T-helper 1 cell (primary cell): ENCODE measurements around the gene SYDE2.
"Not testable (repeated sequence)": the region's sequence is repeated elsewhere in the genome, so short reads cannot be mapped to it uniquely, and the experiment has no call there.

Experiments used
- DNase-seq, 5 donors: peaks; one replicate each; pipeline ENCODE4 v3.0.0-alpha.2; 2012 to 2020

Gene SYDE2

DNA sequence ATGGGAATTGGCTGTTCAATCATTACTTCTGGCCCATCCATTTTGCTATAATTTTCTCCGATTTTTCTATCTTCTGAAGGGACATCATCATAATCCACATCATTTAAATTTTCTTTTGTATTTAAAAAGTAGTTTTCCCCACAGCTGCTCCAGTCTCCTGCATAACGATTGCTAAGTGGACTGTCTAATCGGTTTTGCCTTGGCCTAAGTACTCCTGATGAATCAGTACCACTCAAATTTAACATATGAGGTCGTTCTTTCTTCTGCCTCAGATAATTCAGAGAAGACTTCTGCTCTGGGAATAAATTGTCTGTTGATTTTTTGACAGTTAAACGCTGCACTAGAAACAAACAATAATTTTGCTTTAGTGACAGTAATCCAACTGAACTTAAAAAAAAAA lies 41.9 kb downstream of the SYDE2 start:
- DNase-seq: no peak

DNA sequence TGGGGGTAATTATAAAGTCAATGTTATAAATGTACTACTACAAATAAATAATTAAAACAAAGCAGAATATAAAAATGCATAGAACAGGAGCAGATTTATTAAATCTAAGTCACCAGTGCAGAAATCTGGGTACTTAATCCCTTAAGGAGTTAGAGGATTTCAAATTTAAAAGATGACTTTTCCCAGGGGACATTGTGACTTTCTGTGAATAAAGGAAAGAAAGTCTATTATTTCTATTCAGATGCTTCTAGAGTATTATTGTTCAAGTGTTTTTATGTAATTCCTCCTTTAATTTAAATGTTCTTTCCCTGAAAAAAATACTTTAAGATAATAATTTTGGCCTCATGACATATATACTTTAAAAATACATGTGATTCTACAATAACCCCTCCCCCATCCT lies 43.4 kb downstream of the SYDE2 start:
- no peak for DNase-seq

DNA sequence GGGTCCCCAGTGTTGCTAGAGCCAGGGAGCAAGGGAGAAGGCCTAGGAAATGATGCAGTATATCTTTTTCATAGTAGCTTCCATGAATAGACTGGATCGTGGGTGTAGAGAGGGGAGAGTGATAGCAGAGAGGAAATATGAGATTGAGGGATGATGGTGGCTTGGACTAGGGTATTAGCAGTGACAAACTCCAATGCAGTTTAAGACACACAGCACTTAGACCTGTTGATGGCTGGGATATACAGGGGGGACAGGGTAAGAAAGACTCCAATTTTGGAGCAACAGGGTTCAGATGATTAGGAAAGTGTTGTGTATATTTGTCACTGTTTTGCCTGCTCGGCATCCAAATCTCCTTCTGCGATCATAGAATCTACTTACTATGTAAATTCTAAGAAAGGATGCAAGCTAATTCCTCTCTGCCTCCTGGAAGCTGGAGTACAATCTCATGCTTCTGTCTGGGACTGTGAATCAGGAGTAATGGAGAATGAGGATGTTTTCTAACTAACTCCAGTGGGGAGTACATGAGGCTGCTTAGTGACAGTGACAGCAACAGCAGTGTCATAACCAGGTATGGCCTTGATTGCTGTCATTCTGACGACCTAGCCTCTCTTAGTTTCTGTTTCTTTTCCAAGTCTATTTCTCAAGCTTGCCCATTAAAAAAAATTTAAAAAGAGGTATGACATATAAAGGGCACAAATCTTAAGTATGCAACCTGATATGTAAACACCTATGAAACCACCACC lies 47.5 kb downstream of the SYDE2 start:
- peak in 1 of 5 donors; percentile 32 for DNase-seq

DNA sequence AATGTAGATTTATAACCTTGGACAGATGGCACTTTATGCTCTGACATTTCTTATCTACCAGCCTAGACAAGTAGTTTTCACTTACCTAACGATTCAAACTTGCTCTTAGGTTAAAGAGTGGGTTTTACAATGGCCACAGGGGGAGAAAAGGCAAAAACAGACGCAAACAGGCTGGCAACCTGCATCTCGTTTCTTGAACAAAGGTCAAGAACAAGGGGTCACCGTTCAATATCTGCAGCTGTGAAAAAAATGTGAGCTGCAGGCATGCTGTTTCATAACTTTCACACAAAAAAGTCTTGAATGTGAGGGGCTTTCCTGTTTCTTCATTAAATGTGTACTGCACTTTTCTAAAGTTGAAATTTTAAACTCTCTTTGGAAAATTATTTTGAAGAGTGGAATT lies 49.4 kb downstream of the SYDE2 start:
- no peak for DNase-seq

DNA sequence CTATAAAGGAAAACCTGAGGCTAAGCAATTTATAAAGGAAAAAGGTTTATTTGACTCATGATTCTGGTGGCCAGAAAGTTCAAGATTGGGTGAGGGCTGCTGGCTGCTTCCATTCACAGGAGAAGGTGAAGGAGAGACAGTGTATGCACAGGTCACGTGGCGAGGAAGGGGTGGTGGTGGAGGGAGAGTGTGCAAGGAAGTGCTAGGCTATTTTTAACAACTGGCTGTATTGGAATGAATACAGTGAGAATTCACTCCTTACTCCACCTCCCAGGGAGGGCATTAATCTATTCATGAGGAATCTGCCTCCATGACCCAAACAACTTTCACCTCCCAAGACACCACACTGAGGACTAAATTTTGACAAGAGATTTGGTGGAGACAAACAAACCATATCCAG lies 51.0 kb downstream of the SYDE2 start:
- no peak for DNase-seq

DNA sequence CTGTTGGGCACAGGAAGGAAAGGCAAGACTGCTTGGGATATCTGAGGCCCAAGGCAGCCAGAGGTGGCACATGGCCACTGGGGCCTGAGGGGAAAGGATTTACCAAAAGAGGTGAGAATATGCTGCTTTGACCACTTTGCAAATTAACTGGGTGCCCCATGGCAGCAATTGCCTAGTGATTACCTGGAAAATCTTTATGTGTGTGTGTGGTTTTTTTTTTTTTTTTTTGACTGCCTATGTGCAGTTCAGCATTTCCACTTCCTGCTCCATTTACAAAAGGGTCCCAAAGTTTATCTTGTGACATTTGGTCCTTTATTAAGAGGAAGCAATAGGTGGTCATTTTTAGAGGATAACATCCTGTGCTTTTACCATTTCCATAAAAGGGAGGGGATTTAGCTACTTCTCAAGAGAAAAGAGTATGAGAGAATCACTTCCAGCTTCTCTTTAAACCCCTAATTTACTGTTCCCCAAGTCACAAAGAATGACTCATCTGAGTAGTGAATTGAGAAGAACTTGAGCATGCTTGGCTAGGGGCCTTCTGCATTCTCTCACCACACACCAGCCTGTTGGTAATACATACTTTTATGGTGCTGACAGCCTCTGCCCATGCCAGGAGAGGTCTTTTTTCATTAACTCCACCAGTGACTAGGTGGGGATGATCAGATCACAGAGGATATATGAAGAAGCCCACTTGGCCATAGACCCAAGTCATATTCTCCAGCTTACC lies 52.1 kb downstream of the SYDE2 start:
- peak in 1 of 5 donors; percentile 78 for DNase-seq

DNA sequence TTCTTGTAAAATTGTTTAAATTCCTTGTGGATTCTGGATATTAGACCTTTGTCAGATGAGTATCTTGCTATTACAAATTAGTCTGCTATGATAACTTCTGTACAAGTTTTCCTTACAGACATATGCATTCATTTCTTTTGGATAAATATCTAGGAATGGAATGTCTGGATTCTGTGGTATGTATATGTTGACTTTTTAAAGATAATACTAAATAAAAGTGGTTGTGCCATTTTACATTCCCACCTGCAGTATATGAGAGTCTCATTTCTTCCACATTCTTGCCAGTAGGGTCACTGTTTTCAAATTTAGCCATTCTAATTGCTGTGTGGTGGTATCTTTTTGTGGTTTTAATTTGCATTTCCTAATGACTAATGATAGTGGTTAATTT lies 53.9 kb downstream of the SYDE2 start:
- DNase-seq: no peak

DNA sequence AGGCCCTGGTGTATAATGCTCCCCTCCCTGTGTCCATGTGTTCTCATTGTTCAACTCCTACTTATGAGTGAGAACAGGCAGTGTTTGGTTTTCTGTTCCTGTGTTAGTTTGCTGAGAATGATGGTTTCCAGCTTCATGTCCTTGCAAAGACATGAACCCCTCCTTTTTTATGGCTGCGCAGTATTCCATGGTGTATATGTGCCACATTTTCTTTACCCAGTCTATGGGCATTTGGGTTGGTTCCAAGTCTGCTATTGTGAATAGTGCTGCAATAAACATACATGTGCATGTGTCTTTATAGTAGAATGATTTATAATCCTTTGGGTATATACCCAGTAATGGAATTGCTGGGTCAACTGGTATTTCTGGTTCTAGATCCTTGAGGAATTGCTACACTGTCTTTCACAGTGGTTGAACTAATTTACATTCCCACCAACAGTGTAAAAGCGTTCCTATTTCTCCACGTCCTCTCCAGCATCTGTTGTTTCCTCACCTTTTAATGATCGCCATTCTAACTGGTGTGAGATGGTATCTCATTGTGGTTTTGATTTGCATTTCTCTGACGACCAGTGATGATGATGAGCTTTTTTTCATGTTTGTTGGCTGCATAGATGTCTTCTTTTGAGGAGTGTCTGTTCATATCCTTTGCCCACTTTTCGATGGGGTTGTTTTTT lies 54.4 kb downstream of the SYDE2 start:
- DNase-seq: not testable (repeated sequence)

DNA sequence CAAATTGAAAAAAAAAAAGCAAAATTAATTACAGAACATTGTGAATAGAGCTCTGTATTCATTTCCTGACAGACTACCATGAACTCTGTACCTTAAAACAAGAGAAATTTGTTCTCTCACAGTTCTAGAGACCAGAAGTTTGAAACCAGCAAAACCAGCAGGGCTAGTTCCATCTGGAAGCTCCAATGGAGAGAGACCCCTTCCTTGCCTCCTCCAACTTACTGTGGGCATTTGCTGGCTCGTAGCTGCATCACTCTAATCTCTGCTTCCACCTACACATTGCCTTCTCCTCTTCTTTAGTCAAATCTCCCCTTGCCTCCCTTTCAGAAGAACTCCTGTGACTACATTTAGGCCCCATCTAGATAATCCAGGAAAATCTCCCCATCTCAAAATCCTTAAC lies 56.5 kb downstream of the SYDE2 start:
- DNase-seq: no peak

DNA sequence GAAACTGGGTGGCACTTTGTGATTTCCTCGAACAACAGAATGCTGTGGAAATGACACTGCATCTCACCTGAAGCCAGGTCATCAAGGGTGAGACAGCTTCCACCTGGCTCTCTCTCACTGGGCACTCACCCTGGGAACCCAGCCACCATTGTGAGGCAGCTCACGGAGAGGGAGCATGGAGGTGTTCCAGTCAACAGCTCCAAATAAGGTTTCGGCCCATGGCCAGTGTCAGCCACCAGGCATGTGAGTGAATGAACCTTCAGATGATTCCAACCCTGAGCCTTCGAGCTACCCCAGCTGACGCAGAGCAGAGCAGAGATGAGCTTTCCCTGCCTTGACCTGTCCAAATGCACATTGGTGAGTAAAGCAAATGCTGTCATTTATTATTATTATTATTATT lies 58.1 kb downstream of the SYDE2 start:
- no peak for DNase-seq

DNA sequence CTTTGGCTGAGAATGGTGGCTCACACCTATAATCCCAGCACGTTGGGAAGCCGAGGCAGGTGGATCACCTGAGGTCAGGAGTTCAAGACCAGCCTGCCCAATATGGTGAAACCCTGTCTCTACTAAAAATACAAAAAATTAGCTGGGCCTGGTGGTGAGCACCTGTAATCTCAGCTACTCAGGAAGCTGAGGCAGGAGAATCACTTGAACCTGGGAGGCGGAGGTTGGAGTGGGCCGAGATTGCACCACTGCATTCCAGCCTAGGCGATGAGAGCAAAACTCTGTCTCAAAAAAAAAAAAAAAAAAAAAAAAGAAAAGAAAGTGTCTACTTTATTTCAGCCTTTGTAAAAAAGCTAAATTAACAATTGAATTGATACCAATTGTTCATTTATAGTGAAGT lies 62.4 kb downstream of the SYDE2 start:
- DNase-seq: not testable (repeated sequence)

DNA sequence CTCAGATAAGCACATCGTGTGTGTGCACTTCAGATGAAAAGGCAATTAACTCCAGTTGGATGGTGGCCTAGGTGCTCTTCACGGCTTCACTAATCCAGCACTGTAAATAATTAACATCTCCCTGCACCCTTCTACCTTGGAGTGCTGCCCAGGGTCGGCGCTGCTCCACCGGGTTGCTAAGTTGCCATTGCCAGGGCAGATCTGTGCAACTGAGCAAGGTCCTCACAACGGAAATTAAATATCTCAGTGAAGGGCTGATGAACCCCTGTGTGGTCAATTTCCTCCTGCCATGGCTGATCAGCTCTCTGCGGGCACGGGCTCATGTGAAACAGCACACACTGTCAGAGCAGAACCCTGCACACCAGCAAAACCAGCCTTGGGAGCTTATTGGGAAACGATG lies 63.2 kb downstream of the SYDE2 start:
- no peak for DNase-seq

DNA sequence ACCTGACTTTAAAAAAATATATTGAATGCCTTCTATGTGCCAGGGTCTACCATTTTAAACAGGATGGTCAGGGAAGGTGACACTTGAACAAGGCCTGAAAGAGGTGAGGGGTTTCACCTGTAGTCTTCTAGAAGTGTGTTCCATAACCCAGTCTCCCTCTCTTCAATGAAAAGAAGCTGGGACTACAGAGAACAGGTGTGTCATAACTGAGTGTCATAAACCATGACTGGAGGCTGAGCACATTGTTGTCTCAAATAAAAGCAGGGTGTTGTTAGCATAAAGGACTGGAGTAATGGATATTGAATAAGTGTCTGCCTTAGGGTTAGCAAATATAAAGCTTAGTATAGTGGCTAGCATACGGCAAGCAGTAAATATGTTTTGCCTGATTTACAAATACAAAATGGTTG lies 65.4 kb downstream of the SYDE2 start:
- DNase-seq: no peak

DNA sequence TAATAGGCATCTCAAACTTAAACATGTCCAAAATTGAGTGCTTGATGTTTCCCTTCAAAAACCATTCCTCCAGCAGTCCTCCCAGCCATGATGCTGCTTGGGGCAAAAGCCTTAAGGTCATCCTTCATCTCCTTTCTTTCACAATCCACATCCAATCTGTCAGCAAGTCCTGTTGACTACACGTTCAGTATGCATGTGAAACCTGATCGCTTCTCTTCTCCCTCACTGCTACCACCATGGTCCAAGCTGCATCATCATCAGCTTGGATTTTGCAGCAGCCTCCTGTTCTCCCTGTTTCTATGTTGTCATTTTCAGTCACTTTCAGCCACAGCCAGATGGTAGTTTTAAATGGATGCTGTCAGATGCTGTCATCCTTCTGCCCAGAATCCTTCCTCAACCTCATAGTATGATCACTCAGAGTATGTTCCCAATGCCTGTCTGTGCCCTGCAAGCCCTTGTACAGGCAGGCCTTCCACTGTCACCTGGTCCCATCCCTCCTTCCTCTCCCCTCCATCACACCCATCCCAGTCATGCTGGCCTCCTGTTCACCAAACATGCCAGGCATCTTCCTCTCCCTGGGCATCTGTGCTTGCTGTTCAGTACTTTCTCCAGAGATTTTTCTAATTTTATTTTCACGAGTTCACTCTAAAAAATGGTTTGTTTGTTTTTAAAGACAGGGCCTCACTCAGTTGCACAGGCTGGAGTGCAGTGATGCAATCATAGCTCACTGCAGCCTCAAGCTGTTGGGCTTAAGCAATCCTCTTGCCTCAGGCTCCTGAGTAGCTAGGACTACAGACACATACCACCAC lies 66.0 kb downstream of the SYDE2 start:
- DNase-seq: no peak

DNA sequence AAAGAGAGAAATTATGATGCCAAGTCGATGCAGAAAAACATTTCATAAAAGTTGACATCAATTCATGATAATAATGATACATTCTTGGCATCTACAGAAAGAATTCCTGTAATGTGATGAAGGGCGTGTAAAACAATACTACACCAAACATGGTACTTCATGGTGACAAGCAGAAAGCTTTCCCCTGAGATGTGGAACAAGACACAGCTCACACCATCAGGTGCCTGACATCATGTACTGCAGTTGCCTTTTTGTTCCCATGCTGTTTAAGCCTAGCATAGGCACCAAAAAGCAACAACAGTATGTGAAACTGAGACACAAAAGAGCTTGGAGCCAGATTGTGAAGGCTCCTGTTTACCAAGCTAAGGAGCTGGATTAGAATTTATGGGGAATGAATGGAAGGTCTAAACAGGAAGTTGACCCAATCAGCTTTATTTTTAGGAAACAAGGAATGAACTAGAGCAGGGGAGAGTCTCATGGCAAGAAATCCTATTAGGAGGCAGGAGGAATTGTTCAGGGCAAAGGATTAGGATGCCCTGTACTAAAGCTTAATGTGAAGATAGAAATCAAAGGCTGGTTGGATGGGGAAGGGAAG lies 67.2 kb downstream of the SYDE2 start:
- DNase-seq: no peak

DNA sequence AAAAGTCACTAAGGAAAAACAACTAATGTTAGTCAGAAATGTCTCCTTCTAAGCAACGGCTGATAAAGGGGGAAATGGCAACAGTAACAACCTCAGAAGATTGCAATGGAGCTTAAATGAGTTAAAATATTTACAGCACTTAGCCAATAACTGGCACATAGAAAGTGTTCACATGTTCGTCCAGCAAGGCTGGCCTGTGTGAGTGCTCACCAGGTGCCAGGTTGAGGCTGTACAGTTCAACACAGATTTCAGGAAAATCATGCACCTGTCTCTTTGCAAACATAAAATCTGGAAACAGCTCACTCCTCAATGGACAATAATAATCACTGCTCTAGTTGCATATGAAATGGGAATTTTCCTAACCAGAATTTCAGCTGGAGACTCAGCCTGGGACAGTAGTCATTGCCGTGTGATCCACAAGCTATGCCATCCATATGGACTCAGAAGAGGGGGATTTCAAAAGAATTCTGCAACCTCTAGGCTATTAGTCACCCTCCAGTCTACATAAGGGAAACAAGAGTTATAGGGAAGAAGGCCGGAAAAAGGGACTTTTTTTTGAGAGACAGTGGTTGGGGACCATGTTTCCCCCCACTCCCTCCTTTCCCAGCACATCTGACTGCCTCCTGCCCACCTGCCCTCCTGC lies 68.6 kb downstream of the SYDE2 start:
- DNase-seq: no peak

DNA sequence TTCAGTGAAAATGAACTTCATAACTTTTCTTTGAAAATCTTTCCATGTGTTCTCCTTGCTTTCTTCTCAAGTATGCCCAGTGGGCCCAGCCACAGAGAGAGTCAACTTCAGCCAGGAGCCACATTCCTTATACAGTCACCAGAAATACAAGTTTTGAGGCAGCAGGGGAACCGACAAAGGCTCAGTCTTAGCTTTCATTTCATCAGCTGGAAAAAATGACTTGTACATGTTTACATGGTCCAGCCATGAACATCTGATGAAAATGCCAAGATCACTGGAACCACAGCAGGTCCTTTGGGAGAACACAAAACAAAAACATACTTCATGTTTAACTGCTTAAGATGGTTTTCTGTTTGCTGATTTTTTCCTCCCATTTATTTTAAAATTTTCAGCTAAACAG lies 72.5 kb downstream of the SYDE2 start:
- DNase-seq: no peak

DNA sequence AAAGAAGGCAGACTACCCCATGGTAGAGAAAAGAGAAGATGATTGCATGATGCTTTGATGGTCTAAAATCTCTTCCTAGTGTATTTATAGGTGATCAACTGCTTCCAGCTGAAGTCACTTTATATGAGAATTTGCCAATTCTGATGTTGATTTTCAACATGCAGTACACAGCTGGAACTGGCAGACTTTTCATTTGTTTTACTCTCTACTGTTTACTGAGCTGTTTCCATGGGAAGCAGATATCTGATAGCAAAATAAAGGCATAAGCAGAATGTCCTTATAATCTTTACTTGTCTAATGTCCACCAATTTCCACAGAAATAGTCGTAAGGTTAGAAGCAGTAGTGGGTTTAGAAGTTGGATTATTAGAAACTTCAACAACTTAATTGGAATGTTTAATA lies 74.9 kb downstream of the SYDE2 start:
- DNase-seq: no peak

DNA sequence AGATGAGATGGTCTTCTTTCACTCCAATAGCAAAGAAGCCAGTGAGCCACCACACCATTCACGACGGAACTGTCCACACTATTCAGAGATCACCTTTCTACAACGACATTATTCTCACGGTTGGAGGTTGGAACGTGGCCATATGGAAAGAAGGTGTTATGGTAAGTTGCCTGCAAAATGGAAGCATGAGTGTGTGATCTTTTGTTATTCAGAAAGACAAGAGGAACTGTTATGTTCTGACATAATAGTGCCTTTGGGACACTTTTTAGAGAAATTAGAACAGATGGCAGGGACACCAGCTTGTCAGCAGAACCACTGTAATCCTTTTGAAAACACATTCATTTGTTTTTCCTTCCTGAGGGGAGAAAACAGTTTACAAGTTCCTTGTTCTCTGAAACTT lies 76.7 kb downstream of the SYDE2 start:
- no peak for DNase-seq

DNA sequence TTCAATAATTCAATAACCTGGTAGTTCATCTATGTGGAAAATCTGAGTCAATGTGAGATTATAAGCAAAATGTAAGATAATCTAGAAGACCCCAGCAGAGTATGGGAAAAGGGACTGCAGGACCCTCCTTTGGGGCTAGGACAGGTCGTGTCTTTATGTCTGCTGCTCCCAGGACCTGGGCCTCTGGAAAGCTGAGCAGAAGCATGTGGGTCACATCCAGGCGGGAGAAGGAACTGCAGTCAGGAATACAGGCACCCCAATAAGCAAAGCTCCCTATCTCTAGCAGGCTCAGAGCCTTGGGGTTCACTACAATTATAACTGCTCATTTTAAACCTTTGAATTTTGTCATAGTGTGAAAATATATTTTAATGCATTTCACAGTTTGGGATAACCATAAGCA lies 78.6 kb downstream of the SYDE2 start:
- DNase-seq: no peak

DNA sequence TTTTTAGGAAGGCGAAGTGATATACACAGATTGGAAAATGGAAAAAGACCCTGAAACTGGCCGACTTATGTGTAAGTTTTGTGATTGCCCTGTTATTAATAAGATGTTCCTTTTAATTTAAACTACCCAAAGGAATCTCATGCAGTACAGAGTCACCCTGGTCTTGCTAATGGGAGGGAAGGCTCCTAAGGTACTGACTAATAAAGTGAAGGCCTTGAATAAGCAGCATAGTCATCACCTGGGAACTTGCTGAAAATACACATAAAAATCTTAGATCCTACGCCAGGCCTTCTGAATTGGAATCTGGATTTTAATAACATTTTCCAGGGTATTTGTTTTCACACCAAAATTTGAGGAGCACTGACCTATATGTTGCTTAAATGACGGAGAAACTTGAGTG lies 79.1 kb downstream of the SYDE2 start:
- no peak for DNase-seq

DNA sequence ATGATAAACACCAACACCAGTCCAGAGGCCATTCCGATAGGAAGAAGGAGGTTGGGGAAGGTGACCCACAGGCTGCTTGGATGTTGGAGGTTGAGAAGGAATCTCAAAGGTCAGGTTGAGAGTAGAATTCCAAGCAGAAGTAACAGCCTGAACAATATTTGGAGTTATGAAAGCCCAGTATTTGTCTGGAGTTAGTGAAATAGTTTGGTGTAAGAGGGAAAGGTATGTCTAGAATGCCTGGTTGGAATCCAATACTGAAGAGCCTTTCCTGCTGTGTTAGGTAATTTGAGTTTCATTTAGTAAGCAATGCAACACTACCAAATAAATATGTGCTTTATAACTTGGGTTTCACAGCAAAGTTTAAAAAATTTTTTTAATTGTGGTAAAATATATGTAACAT lies 82.1 kb downstream of the SYDE2 start:
- DNase-seq: no peak
